HCT116 (cell line): ENCODE measurements around the gene TLK1. TPM values are rescaled to one million over a fixed set of nuclear protein-coding genes. Genes with fewer than 3 reads are reported as not detected.

Experiments
- ATAC-seq: fragments of 200-7000 bp; cut with Tn5 transposase; 2 replicates; pipeline ENCODE4 v1.9.1; 2020; ENCODE audit warnings: mild to moderate bottlenecking, moderate library complexity
- BruUV-seq: library from RNA; stranded (reverse); fragments of 400-500 nt; replicated peaks from 2 replicates; lab custom pipeline; 2021; lab: Mats Ljungman, UMichigan
- CTCF ChIA-PET: fragments of 300-600 bp; sonication (Branson Sonifier 250); formaldehyde crosslinking; loops from one replicate; lab custom pipeline; 2021; ENCODE audit warnings: antibody characterized with exemption; lab: Charles Lee
- POLR2A ChIA-PET: fragments of 300-600, 350-600 bp; sonication (Branson Sonifier 250); formaldehyde crosslinking; loops from one replicate; lab custom pipeline; 2021; ENCODE audit warnings: antibody characterized with exemption; lab: Charles Lee
- RAD21 ChIA-PET, 2 experiments: fragments of 300-600 bp; sonication (Branson Sonifier 250); formaldehyde crosslinking; loops; one replicate each; lab custom pipeline; 2023; ENCODE audit warnings: low total read pairs in 2 of 2; ENCODE audit not compliant: uncharacterized antibody in 2 of 2, unreplicated experiment in 2 of 2, low non-redundant PET in 1 of 2; lab: Charles Lee
- DNase-seq: peaks from one replicate; pipeline ENCODE4 v3.0.0-alpha.2; 2010; ENCODE audit warnings: low read depth, low spot score
- H2AFZ ChIP-seq: fragments of 200-600 bp; shearing (Covaris generic), sonication (generic); 2 replicates; pipeline ENCODE4 v1.6.1; 2017; ENCODE audit warnings: low read depth, mixed run types, mixed read lengths, antibody characterized with exemption, low read length; ENCODE audit not compliant: poor library complexity, severe bottlenecking
- H3K27ac ChIP-seq: 2 replicates; pipeline ENCODE4 v1.5.1; 2012; ENCODE audit warnings: low read depth, low read length
- H3K27me3 ChIP-seq: fragments of 200-600 bp; sonication (generic); 2 replicates; pipeline ENCODE4 v1.6.1; 2016; ENCODE audit warnings: mixed run types, low read length, mixed read lengths; ENCODE audit not compliant: insufficient read depth
- H3K36me3 ChIP-seq, 2 experiments: fragments of 200-500 bp in 1 of 2; fragments of 200-600 bp in 1 of 2; sonication (Bioruptor generic) in 1 of 2; sonication (generic) in 1 of 2; 2 replicates each; pipeline versions ENCODE4 v1.5.1 to v1.6.1; 2014 to 2016; ENCODE audit warnings: low read length in 2 of 2, inconsistent platforms in 1 of 2, mixed read lengths in 1 of 2, mixed run types in 1 of 2; ENCODE audit not compliant: insufficient read depth in 2 of 2, control insufficient read depth in 1 of 2
- H3K4me1 ChIP-seq, 2 experiments: fragments of 200-600 bp in 1 of 2; sonication (generic) in 1 of 2; 2 replicates each; pipeline versions ENCODE4 v1.5.1 to v1.6.1; 2012 to 2017; ENCODE audit warnings: low read length in 2 of 2, inconsistent platforms in 1 of 2, mild to moderate bottlenecking in 1 of 2, mixed read lengths in 1 of 2, mixed run types in 1 of 2, moderate library complexity in 1 of 2; ENCODE audit not compliant: insufficient read depth in 2 of 2, control insufficient read depth in 1 of 2
- H3K4me2 ChIP-seq: fragments of 200-600 bp; sonication (generic); 2 replicates; pipeline ENCODE4 v1.6.1; 2017; ENCODE audit warnings: mixed run types, low read length, mixed read lengths
- H3K4me3 ChIP-seq, 2 experiments: fragments of 200-600 bp in 1 of 2; sonication (generic) in 1 of 2; replicated peaks in 1 of 2; 2 replicates each; pipeline ENCODE4 v1.5.1; 2011 to 2016; ENCODE audit warnings: low read length in 2 of 2, control low read depth in 1 of 2, low read depth in 1 of 2, mild to moderate bottlenecking in 1 of 2, mixed read lengths in 1 of 2, mixed run types in 1 of 2
- H3K79me2 ChIP-seq: fragments of 200-600 bp; sonication (generic); 2 replicates; pipeline ENCODE4 v1.6.1; 2017; ENCODE audit warnings: mild to moderate bottlenecking, mixed run types, low read length, moderate library complexity, mixed read lengths; ENCODE audit not compliant: insufficient read depth
- H3K9ac ChIP-seq: fragments of 200-600 bp; sonication (generic); 2 replicates; pipeline ENCODE4 v1.6.1; 2016; ENCODE audit warnings: low read length, mixed read lengths
- H3K9me2 ChIP-seq: fragments of 200-600 bp; sonication (generic), shearing (Covaris generic); 2 replicates; pipeline ENCODE4 v1.6.1; 2017; ENCODE audit warnings: mixed run types, mild to moderate bottlenecking, moderate library complexity; ENCODE audit not compliant: insufficient read depth
- H3K9me3 ChIP-seq, 2 experiments: fragments of 200-500 bp in 1 of 2; fragments of 200-600 bp in 1 of 2; sonication (Bioruptor generic) in 1 of 2; sonication (generic) in 1 of 2; 2 replicates each; pipeline ENCODE4 v1.6.1; 2014 to 2017; ENCODE audit warnings: low read length in 2 of 2, mixed read lengths in 2 of 2, inconsistent platforms in 1 of 2, low read depth in 1 of 2, mild to moderate bottlenecking in 1 of 2, mixed run types in 1 of 2, moderate library complexity in 1 of 2; ENCODE audit not compliant: control insufficient read depth in 1 of 2, insufficient read depth in 1 of 2
- H4K20me1 ChIP-seq: fragments of 200-600 bp; sonication (generic), shearing (Covaris generic); 2 replicates; pipeline ENCODE4 v1.6.1; 2017; ENCODE audit warnings: mixed run types, mild to moderate bottlenecking, moderate library complexity; ENCODE audit not compliant: insufficient read depth
- CBX3 ChIP-seq: IDR thresholded peaks from 2 replicates; pipeline ENCODE4 v1.6.1; 2012; ENCODE audit warnings: low read depth
- CEBPB ChIP-seq: IDR thresholded peaks from 2 replicates; pipeline ENCODE4 v1.6.1; 2012; ENCODE audit warnings: low read depth
- EGR1 ChIP-seq: IDR thresholded peaks from 2 replicates; pipeline ENCODE4 v1.6.1; 2012; ENCODE audit warnings: low read depth
- ELF1 ChIP-seq: IDR thresholded peaks from 2 replicates; pipeline ENCODE4 v1.6.1; 2012; ENCODE audit warnings: low read depth, borderline replicate concordance
- EZH2 ChIP-seq: fragments of 200-600 bp; sonication (generic); IDR thresholded peaks from 2 replicates; pipeline ENCODE4 v1.6.1; 2017; ENCODE audit warnings: antibody characterized with exemption, mixed run types
- EZH2phosphoT487 ChIP-seq: fragments of 200-600 bp; IDR thresholded peaks from 2 replicates; pipeline ENCODE4 v1.6.1; 2018; ENCODE audit warnings: antibody characterized with exemption, borderline replicate concordance
- FOSL1 ChIP-seq: IDR thresholded peaks from 2 replicates; pipeline ENCODE4 v1.6.1; 2012; ENCODE audit warnings: low read depth
- JUND ChIP-seq: IDR thresholded peaks from 2 replicates; pipeline ENCODE4 v1.6.1; 2012
- POLR2A ChIP-seq: IDR thresholded peaks from 2 replicates; pipeline ENCODE4 v1.7.0; 2011; ENCODE audit warnings: borderline replicate concordance; ENCODE audit not compliant: insufficient read depth, insufficient read length; ENCODE audit errors: extremely low read depth
- POLR2AphosphoS5 ChIP-seq: IDR thresholded peaks from 2 replicates; pipeline ENCODE4 v1.6.1; 2011; ENCODE audit warnings: mild to moderate bottlenecking, low read depth, low read length, moderate library complexity
- RAD21 ChIP-seq: IDR thresholded peaks from 2 replicates; pipeline ENCODE4 v1.6.1; 2012; ENCODE audit warnings: low read depth, mild to moderate bottlenecking
- SP1 ChIP-seq: IDR thresholded peaks from 2 replicates; pipeline ENCODE4 v1.6.1; 2012; ENCODE audit warnings: low read depth
- SRF ChIP-seq: IDR thresholded peaks from 2 replicates; pipeline ENCODE4 v1.6.1; 2012; ENCODE audit warnings: low read depth
- TCF7L2 ChIP-seq: IDR thresholded peaks from 2 replicates; pipeline ENCODE4 v1.7.0; 2011; ENCODE audit warnings: borderline replicate concordance, inconsistent platforms; ENCODE audit not compliant: insufficient read depth, insufficient read length; ENCODE audit errors: extremely low read depth
- YY1 ChIP-seq: IDR thresholded peaks from 2 replicates; pipeline ENCODE4 v1.6.1; 2011; ENCODE audit warnings: low read length, low read depth, moderate library complexity, mild to moderate bottlenecking; ENCODE audit not compliant: insufficient replicate concordance; ENCODE audit errors: extremely low read depth
- ZFX ChIP-seq: fragments of 450-650 bp; IDR thresholded peaks from 2 replicates; pipeline ENCODE4 v1.6.1; 2017
- ZNF274 ChIP-seq: fragments of 200-500 bp; sonication (Bioruptor generic); IDR thresholded peaks from 2 replicates; pipeline ENCODE4 v1.6.1; 2014; ENCODE audit warnings: mild to moderate bottlenecking, low read depth, low read length, inconsistent platforms
- intact Hi-C: fragments of 100-400 bp; cut with micrococcal nuclease; formaldehyde crosslinking; loops from 2 replicates; pipeline ENCODE4 v1.10.0; 2022
- total RNA-seq: library from RNA; stranded (reverse); gene quantifications from one replicate; pipeline ENCODE4 v1.2.1, GENCODE V29; 2021; ENCODE audit not compliant: unreplicated experiment
- TF ChIP-seq, protein P1 (sequence below), 3 experiments: fragments of 200-600 bp in 1 of 3; sonication (generic) in 1 of 3; IDR thresholded peaks in 2 of 3; conservative IDR thresholded peaks in 1 of 3; 2 replicates each; pipeline ENCODE4 v1.5.1; 2012 to 2017; ENCODE audit warnings: low read depth in 2 of 3, low read length in 2 of 3, antibody characterized with exemption in 1 of 3, borderline replicate concordance in 1 of 3, control low read depth in 1 of 3, mild to moderate bottlenecking in 1 of 3, mixed read lengths in 1 of 3, mixed run types in 1 of 3, moderate library complexity in 1 of 3; ENCODE audit not compliant: insufficient read depth in 1 of 3
- TF ChIP-seq, protein P2 (sequence below): IDR thresholded peaks from 2 replicates; pipeline ENCODE4 v1.6.1; 2012
- TF ChIP-seq, protein P3 (sequence below): IDR thresholded peaks from 2 replicates; pipeline ENCODE4 v1.6.1; 2012; ENCODE audit warnings: low read depth

TLK1 gene
- total RNA-seq, 1 experiment from 2014 or later = 57.7 TPM

DNA sequence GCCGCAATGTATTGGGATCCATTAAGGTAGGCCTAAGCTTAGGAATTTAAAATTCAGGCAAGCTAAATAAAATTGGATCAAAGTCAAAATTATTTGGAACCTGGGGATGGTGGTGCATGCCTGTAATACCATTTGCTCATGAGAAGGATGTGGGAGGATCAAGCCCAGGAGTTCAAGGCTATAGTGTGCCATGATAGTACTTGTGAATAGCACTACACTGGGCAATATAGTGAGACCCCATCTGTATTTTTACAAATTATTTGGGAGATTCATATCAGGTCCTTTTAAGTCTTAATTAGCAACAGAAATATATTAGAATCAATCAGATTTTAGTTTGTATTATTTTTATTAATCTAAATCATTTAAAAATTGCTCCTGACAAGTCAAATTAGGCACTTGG is 39.8 kb upstream of the TLK1 start:
- Histone ChIP-seq H3K9ac (no peak overlapping the region), H3K9me2 (no peaks in the 10 kb centered on the region), H3K36me3 (no peaks in the 10 kb centered on the region), H3K4me2 (no peak overlapping the region), H3K9me3 (no peaks in the 10 kb centered on the region), H3K79me2 (no peaks in the 10 kb centered on the region), H3K4me1 (no peaks in the 10 kb centered on the region), H3K4me3 (no peak overlapping the region), H3K27me3 (no peaks in the 10 kb centered on the region), H2AFZ (no peak overlapping the region), H3K27ac (no peak overlapping the region), H4K20me1 (no peaks in the 10 kb centered on the region)
- TF ChIP-seq ZFX = no peak
- no peak for TF ChIP-seq EZH2
- TF ChIP-seq YY1 = no peak
- TF ChIP-seq EGR1 = no peak
- no peak for TF ChIP-seq POLR2A
- no peak for TF ChIP-seq FOSL1
- TF ChIP-seq, protein P1, sequence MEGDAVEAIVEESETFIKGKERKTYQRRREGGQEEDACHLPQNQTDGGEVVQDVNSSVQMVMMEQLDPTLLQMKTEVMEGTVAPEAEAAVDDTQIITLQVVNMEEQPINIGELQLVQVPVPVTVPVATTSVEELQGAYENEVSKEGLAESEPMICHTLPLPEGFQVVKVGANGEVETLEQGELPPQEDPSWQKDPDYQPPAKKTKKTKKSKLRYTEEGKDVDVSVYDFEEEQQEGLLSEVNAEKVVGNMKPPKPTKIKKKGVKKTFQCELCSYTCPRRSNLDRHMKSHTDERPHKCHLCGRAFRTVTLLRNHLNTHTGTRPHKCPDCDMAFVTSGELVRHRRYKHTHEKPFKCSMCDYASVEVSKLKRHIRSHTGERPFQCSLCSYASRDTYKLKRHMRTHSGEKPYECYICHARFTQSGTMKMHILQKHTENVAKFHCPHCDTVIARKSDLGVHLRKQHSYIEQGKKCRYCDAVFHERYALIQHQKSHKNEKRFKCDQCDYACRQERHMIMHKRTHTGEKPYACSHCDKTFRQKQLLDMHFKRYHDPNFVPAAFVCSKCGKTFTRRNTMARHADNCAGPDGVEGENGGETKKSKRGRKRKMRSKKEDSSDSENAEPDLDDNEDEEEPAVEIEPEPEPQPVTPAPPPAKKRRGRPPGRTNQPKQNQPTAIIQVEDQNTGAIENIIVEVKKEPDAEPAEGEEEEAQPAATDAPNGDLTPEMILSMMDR (IDR thresholded peaks at IDR 0.05 in 2 of 3, conservative IDR thresholded peaks at IDR 0.05 in 1 of 3; ENCODE audit: borderline replicate concordance in 1 of 3, insufficient read depth in 1 of 3, low read depth in 2 of 3, low read length in 2 of 3) = no peak
- TF ChIP-seq JUND = no peak
- TF ChIP-seq ZNF274 = no peak
- TF ChIP-seq POLR2AphosphoS5 = no peak
- no peak for TF ChIP-seq RAD21
- TF ChIP-seq, protein P2, sequence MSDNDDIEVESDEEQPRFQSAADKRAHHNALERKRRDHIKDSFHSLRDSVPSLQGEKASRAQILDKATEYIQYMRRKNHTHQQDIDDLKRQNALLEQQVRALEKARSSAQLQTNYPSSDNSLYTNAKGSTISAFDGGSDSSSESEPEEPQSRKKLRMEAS = no peak
- TF ChIP-seq TCF7L2 = no peak
- no peak for TF ChIP-seq SRF
- no peak for TF ChIP-seq CBX3
- TF ChIP-seq SP1 = no peak
- TF ChIP-seq, protein P3, sequence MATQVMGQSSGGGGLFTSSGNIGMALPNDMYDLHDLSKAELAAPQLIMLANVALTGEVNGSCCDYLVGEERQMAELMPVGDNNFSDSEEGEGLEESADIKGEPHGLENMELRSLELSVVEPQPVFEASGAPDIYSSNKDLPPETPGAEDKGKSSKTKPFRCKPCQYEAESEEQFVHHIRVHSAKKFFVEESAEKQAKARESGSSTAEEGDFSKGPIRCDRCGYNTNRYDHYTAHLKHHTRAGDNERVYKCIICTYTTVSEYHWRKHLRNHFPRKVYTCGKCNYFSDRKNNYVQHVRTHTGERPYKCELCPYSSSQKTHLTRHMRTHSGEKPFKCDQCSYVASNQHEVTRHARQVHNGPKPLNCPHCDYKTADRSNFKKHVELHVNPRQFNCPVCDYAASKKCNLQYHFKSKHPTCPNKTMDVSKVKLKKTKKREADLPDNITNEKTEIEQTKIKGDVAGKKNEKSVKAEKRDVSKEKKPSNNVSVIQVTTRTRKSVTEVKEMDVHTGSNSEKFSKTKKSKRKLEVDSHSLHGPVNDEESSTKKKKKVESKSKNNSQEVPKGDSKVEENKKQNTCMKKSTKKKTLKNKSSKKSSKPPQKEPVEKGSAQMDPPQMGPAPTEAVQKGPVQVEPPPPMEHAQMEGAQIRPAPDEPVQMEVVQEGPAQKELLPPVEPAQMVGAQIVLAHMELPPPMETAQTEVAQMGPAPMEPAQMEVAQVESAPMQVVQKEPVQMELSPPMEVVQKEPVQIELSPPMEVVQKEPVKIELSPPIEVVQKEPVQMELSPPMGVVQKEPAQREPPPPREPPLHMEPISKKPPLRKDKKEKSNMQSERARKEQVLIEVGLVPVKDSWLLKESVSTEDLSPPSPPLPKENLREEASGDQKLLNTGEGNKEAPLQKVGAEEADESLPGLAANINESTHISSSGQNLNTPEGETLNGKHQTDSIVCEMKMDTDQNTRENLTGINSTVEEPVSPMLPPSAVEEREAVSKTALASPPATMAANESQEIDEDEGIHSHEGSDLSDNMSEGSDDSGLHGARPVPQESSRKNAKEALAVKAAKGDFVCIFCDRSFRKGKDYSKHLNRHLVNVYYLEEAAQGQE = no peak
- TF ChIP-seq CEBPB = no peak
- no peak for TF ChIP-seq ELF1
- no peak for TF ChIP-seq EZH2phosphoT487
- DNase-seq (no peak), ATAC-seq (no peak)
- RAD21 ChIA-PET = no interaction called here
- no TSS peak for BruUV-seq
- POLR2A ChIA-PET = no interaction called here
- CTCF ChIA-PET = no interaction called here
- intact Hi-C loops = no loop called here
